Neuronal stem cell (in vitro differentiated cells): Measurements from ENCODE around the gene RXFP1.

Source experiments
- DNase-seq: peaks from one replicate; pipeline ENCODE4 v3.0.0-alpha.2; 2013; ENCODE audit warnings: low spot score
- H2AFZ ChIP-seq: one replicate; pipeline ENCODE4 v1.6.1; 2013; ENCODE audit warnings: mild to moderate bottlenecking, low read length, inconsistent platforms
- H2AK5ac ChIP-seq: 2 replicates; pipeline ENCODE4 v1.6.1; 2013; ENCODE audit warnings: low read depth, mild to moderate bottlenecking, inconsistent platforms, low read length, moderate library complexity, mixed read lengths
- H2BK120ac ChIP-seq: 2 replicates; pipeline ENCODE4 v1.6.1; 2013; ENCODE audit warnings: low read depth, mild to moderate bottlenecking, inconsistent platforms, low read length, moderate library complexity, mixed read lengths
- H2BK12ac ChIP-seq: one replicate; pipeline ENCODE4 v1.6.1; 2013; ENCODE audit warnings: low read length, inconsistent platforms
- H2BK15ac ChIP-seq: 2 replicates; pipeline ENCODE4 v1.6.1; 2013; ENCODE audit warnings: mild to moderate bottlenecking, low read length, inconsistent platforms, mixed read lengths
- H2BK5ac ChIP-seq: one replicate; pipeline ENCODE4 v1.6.1; 2013; ENCODE audit warnings: inconsistent platforms, mild to moderate bottlenecking, low read length, moderate library complexity
- H3K14ac ChIP-seq: one replicate; pipeline ENCODE4 v1.6.1; 2013; ENCODE audit warnings: low read length, inconsistent platforms
- H3K18ac ChIP-seq: 2 replicates; pipeline ENCODE4 v1.6.1; 2013; ENCODE audit warnings: low read length, inconsistent platforms
- H3K23ac ChIP-seq: 2 replicates; pipeline ENCODE4 v1.6.1; 2013; ENCODE audit warnings: low read depth, mild to moderate bottlenecking, mixed read lengths, low read length, inconsistent platforms; ENCODE audit not compliant: poor library complexity
- H3K27ac ChIP-seq: replicated peaks from 3 replicates; pipeline ENCODE4 v1.5.1; 2013; ENCODE audit warnings: low read length, inconsistent platforms
- H3K27me3 ChIP-seq, 3 experiments: 2 replicates each; pipeline ENCODE4 v1.6.1; 2013; ENCODE audit warnings: low read length in 3 of 3, mild to moderate bottlenecking in 2 of 3, inconsistent platforms in 1 of 3, low read depth in 1 of 3, mixed read lengths in 1 of 3, moderate library complexity in 1 of 3; ENCODE audit not compliant: control insufficient read depth in 3 of 3, insufficient read depth in 3 of 3
- H3K36me3 ChIP-seq, 2 donors: replicated peaks in 1 of 2; 2 replicates each; pipeline ENCODE4 v1.6.1; 2013; ENCODE audit warnings: low read length in 2 of 2; ENCODE audit not compliant: control insufficient read depth in 2 of 2, insufficient read depth in 2 of 2
- H3K4ac ChIP-seq: 2 replicates; pipeline ENCODE4 v1.6.1; 2013; ENCODE audit warnings: inconsistent platforms, mild to moderate bottlenecking, low read length, moderate library complexity
- H3K4me1 ChIP-seq, 2 donors: 1 replicate in 1 of 2; 2 replicates in 1 of 2; pipeline ENCODE4 v1.6.1; 2013; ENCODE audit warnings: low read length in 2 of 2, low read depth in 1 of 2; ENCODE audit not compliant: control insufficient read depth in 2 of 2, insufficient read depth in 1 of 2
- H3K4me2 ChIP-seq: one replicate; pipeline ENCODE4 v1.6.1; 2013; ENCODE audit warnings: mild to moderate bottlenecking, low read length, inconsistent platforms; ENCODE audit not compliant: insufficient read depth, poor library complexity, severe bottlenecking
- H3K4me3 ChIP-seq, 2 donors: 2 replicates each; pipeline ENCODE4 v1.5.1; 2013; ENCODE audit warnings: low read length in 2 of 2, mild to moderate bottlenecking in 2 of 2, inconsistent platforms in 1 of 2, moderate library complexity in 1 of 2
- H3K79me1 ChIP-seq: one replicate; pipeline ENCODE4 v1.6.1; 2013; ENCODE audit warnings: low read depth, mild to moderate bottlenecking, inconsistent platforms, low read length, moderate library complexity
- H3K9ac ChIP-seq: one replicate; pipeline ENCODE4 v1.6.1; 2013; ENCODE audit warnings: mild to moderate bottlenecking, low read depth, low read length, inconsistent platforms; ENCODE audit not compliant: poor library complexity
- H3K9me3 ChIP-seq, 2 donors: replicated peaks in 1 of 2; 2 replicates each; pipeline versions ENCODE3 to v1.6.1; 2013; ENCODE audit warnings: low read length in 2 of 2, mild to moderate bottlenecking in 2 of 2, inconsistent platforms in 1 of 2, low read depth in 1 of 2, mixed read lengths in 1 of 2, moderate library complexity in 1 of 2; ENCODE audit not compliant: control insufficient read depth in 2 of 2, insufficient read depth in 1 of 2
- H4K8ac ChIP-seq: one replicate; pipeline ENCODE4 v1.6.1; 2013; ENCODE audit warnings: low read depth, mild to moderate bottlenecking, inconsistent platforms, low read length, moderate library complexity
- H4K91ac ChIP-seq: one replicate; pipeline ENCODE4 v1.6.1; 2013; ENCODE audit warnings: low read length, low read depth, mild to moderate bottlenecking, inconsistent platforms; ENCODE audit not compliant: poor library complexity
- WGBS, 2 donors: extraction: QIAGEN DNeasy Blood & Tissue Kit; methylation state at CpG; one replicate each; pipeline ENCODE4 v1.1.7; 2013; ENCODE audit warnings: missing lambda C conversion rate in 2 of 2, mixed read lengths in 1 of 2; ENCODE audit not compliant: insufficient read length in 2 of 2, insufficient replicate concordance in 1 of 2; ENCODE audit errors: extremely low coverage in 2 of 2; 5-methylcytosine and 5-hydroxymethylcytosine counted together

RXFP1 gene

GRCh38 chr4:158636619-158637018, 114.9 kb downstream of the RXFP1 start:
- Histone ChIP-seq H2BK5ac (no peak overlapping the region), H3K14ac (no peak overlapping the region), H3K23ac (no peak overlapping the region), H3K4me2 (no peak overlapping the region), H3K9me3 (no peaks in the 10 kb centered on the region), H2BK15ac (no peak overlapping the region), H3K27ac (no peak overlapping the region), H3K9ac (no peak overlapping the region), H3K79me1 (no peaks in the 10 kb centered on the region), H3K4me3 (no peak overlapping the region), H3K27me3 (no peaks in the 10 kb centered on the region), H3K18ac (no peak overlapping the region), H2AK5ac (no peak overlapping the region), H3K36me3 (no peaks in the 10 kb centered on the region), H4K91ac (no peak overlapping the region), H3K4me1 (no peaks in the 10 kb centered on the region), H2BK120ac (no peak overlapping the region), H2AFZ (no peak overlapping the region), H2BK12ac (no peak overlapping the region), H3K4ac (no peak overlapping the region), H4K8ac (no peak overlapping the region)
- no peak for DNase-seq
- no CpG with 5 or more reads among the region's 1 CpG for WGBS, 2 donors

GRCh38 chr4:158644356-158644755, 122.7 kb downstream of the RXFP1 start:
- Histone ChIP-seq H3K23ac (no peak overlapping the region), H3K36me3 (no peaks in the 10 kb centered on the region), H2BK5ac (no peak overlapping the region), H2BK12ac (no peak overlapping the region), H4K8ac (no peak overlapping the region), H3K4ac (no peak overlapping the region), H3K4me1 (no peaks in the 10 kb centered on the region), H3K4me3 (no peak overlapping the region), H3K9ac (no peak overlapping the region), H3K18ac (no peak overlapping the region), H2AK5ac (no peak overlapping the region), H4K91ac (no peak overlapping the region), H3K4me2 (no peak overlapping the region), H3K27me3 (no peaks in the 10 kb centered on the region), H3K14ac (no peak overlapping the region), H2BK15ac (no peak overlapping the region), H2BK120ac (no peak overlapping the region), H3K9me3 (no peaks in the 10 kb centered on the region), H2AFZ (no peak overlapping the region), H3K79me1 (no peaks in the 10 kb centered on the region), H3K27ac (no peak overlapping the region)
- DNase-seq: no peak
- WGBS, 2 donors: no CpG with 5 or more reads among the region's 5 CpGs

GRCh38 chr4:158644760-158645159, 123.1 kb downstream of the RXFP1 start:
- no peak overlapping the region for H2BK15ac ChIP-seq
- no peak overlapping the region for H2AK5ac ChIP-seq
- H3K4me3 ChIP-seq: no peak overlapping the region
- H3K4me2 ChIP-seq: no peak overlapping the region
- H3K27me3 ChIP-seq: no peaks in the 10 kb centered on the region
- no peak overlapping the region for H3K4ac ChIP-seq
- no peaks in the 10 kb centered on the region for H3K9me3 ChIP-seq
- no peak overlapping the region for H3K18ac ChIP-seq
- H3K36me3 ChIP-seq: no peaks in the 10 kb centered on the region
- H3K9ac ChIP-seq: no peak overlapping the region
- no peaks in the 10 kb centered on the region for H3K4me1 ChIP-seq
- no peak overlapping the region for H3K14ac ChIP-seq
- no peak overlapping the region for H3K27ac ChIP-seq
- H2BK12ac ChIP-seq: no peak overlapping the region
- H2BK120ac ChIP-seq: no peak overlapping the region
- H4K91ac ChIP-seq: no peak overlapping the region
- H2AFZ ChIP-seq: no peak overlapping the region
- no peak for DNase-seq
- no peak overlapping the region for H3K23ac ChIP-seq
- no peaks in the 10 kb centered on the region for H3K79me1 ChIP-seq
- H4K8ac ChIP-seq: no peak overlapping the region
- no CpG with 5 or more reads among the region's 3 CpGs for WGBS, 2 donors
- no peak overlapping the region for H2BK5ac ChIP-seq

GRCh38 chr4:158649111-158649680, 127.5 kb downstream of the RXFP1 start:
- H2AFZ ChIP-seq: no peak overlapping the region
- H2BK5ac ChIP-seq: no peak overlapping the region
- no CpG with 5 or more reads among the region's 4 CpGs for WGBS, 2 donors
- H2AK5ac ChIP-seq: no peak overlapping the region
- no peak overlapping the region for H3K14ac ChIP-seq
- no peaks in the 10 kb centered on the region for H3K79me1 ChIP-seq
- no peak overlapping the region for H2BK15ac ChIP-seq
- H3K23ac ChIP-seq: no peak overlapping the region
- no peak overlapping the region for H3K27ac ChIP-seq
- no peaks in the 10 kb centered on the region for H3K27me3 ChIP-seq
- no peaks in the 10 kb centered on the region for H3K4me1 ChIP-seq
- DNase-seq: no peak
- H3K9ac ChIP-seq: no peak overlapping the region
- no peak overlapping the region for H3K4me2 ChIP-seq
- no peak overlapping the region for H2BK12ac ChIP-seq
- H3K9me3 ChIP-seq: no peaks in the 10 kb centered on the region
- H2BK120ac ChIP-seq: no peak overlapping the region
- H3K36me3 ChIP-seq: no peaks in the 10 kb centered on the region
- no peak overlapping the region for H3K4me3 ChIP-seq
- H3K18ac ChIP-seq: no peak overlapping the region
- H4K91ac ChIP-seq: no peak overlapping the region
- no peak overlapping the region for H4K8ac ChIP-seq
- H3K4ac ChIP-seq: no peak overlapping the region
